GM23338 (cell line): Measurements from ENCODE around the gene TEX9.

Experiments used
- CREB1 ChIP-seq: fragments of 250-450 bp; sonication (Bioruptor Pico); IDR thresholded peaks from 2 replicates; pipeline ENCODE4 v1.5.0; 2020; ENCODE audit warnings: low read depth, mild to moderate bottlenecking, moderate library complexity
- EZH2 ChIP-seq: fragments of 200-600 bp; sonication (generic); IDR thresholded peaks from one replicate; pipeline ENCODE4 v1.8.0; 2017; ENCODE audit warnings: antibody characterized with exemption, mild to moderate bottlenecking, low read depth; ENCODE audit not compliant: unreplicated experiment
- EZH2phosphoT487 ChIP-seq: fragments of 200-600 bp; sonication (generic); IDR thresholded peaks from one replicate; pipeline ENCODE4 v1.8.1; 2018; ENCODE audit warnings: antibody characterized with exemption; ENCODE audit not compliant: unreplicated experiment
- JUNB ChIP-seq: IDR thresholded peaks from one replicate; pipeline ENCODE4 v1.6.1; 2016; ENCODE audit warnings: antibody characterized with exemption; ENCODE audit not compliant: unreplicated experiment
- POLR2AphosphoS5 ChIP-seq: IDR thresholded peaks from 2 replicates; pipeline ENCODE4 v1.6.1; 2016; ENCODE audit warnings: antibody characterized with exemption, low read depth
- STAT1 ChIP-seq: IDR thresholded peaks from one replicate; pipeline ENCODE4 v1.6.1; 2016; ENCODE audit warnings: antibody characterized with exemption; ENCODE audit not compliant: unreplicated experiment
- TF ChIP-seq, protein P1 (sequence below), 2 experiments: fragments of 200-600 bp in 1 of 2; sonication (generic) in 1 of 2; conservative IDR thresholded peaks; 2 replicates each; pipeline versions ENCODE4 v1.5.1 to v1.6.1; 2016 to 2017; ENCODE audit warnings: antibody characterized with exemption in 2 of 2, low read depth in 2 of 2, mild to moderate bottlenecking in 2 of 2, moderate library complexity in 1 of 2
- TF ChIP-seq, protein P2 (sequence below): IDR thresholded peaks from one replicate; pipeline ENCODE4 v1.6.1; 2018; ENCODE audit warnings: antibody characterized with exemption; ENCODE audit not compliant: unreplicated experiment
- TF ChIP-seq, protein P3 (sequence below): IDR thresholded peaks from 2 replicates; pipeline ENCODE4 v1.6.1; 2016; ENCODE audit warnings: antibody characterized with exemption

DNA sequence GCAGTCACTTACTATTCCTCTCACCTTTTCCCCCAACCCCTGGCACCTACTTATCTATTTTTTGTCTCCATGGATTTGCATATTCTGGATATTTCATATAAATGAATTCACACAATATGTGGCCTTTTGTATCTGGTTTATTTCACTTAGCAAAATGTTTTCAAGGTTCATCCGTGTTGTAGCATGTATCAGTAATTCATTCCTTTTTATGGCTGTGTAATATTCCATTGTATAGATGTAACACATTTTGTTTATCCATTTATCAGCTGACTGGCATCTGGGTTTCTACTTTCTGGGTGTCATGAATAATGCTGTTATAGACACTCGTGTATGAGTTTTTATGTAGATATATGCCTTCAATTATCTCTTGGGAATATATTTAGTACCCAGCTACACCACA is 93.9 kb downstream of the TEX9 start:
- TF ChIP-seq EZH2 (no peak), JUNB (no peak), POLR2AphosphoS5 (no peak), CREB1 (no peak), EZH2phosphoT487 (no peak), STAT1 (no peak)
- TF ChIP-seq, protein P1, sequence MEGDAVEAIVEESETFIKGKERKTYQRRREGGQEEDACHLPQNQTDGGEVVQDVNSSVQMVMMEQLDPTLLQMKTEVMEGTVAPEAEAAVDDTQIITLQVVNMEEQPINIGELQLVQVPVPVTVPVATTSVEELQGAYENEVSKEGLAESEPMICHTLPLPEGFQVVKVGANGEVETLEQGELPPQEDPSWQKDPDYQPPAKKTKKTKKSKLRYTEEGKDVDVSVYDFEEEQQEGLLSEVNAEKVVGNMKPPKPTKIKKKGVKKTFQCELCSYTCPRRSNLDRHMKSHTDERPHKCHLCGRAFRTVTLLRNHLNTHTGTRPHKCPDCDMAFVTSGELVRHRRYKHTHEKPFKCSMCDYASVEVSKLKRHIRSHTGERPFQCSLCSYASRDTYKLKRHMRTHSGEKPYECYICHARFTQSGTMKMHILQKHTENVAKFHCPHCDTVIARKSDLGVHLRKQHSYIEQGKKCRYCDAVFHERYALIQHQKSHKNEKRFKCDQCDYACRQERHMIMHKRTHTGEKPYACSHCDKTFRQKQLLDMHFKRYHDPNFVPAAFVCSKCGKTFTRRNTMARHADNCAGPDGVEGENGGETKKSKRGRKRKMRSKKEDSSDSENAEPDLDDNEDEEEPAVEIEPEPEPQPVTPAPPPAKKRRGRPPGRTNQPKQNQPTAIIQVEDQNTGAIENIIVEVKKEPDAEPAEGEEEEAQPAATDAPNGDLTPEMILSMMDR (conservative IDR thresholded peaks at IDR 0.05; ENCODE audit: low read depth in 2 of 2), result no peak
- TF ChIP-seq, protein P2, sequence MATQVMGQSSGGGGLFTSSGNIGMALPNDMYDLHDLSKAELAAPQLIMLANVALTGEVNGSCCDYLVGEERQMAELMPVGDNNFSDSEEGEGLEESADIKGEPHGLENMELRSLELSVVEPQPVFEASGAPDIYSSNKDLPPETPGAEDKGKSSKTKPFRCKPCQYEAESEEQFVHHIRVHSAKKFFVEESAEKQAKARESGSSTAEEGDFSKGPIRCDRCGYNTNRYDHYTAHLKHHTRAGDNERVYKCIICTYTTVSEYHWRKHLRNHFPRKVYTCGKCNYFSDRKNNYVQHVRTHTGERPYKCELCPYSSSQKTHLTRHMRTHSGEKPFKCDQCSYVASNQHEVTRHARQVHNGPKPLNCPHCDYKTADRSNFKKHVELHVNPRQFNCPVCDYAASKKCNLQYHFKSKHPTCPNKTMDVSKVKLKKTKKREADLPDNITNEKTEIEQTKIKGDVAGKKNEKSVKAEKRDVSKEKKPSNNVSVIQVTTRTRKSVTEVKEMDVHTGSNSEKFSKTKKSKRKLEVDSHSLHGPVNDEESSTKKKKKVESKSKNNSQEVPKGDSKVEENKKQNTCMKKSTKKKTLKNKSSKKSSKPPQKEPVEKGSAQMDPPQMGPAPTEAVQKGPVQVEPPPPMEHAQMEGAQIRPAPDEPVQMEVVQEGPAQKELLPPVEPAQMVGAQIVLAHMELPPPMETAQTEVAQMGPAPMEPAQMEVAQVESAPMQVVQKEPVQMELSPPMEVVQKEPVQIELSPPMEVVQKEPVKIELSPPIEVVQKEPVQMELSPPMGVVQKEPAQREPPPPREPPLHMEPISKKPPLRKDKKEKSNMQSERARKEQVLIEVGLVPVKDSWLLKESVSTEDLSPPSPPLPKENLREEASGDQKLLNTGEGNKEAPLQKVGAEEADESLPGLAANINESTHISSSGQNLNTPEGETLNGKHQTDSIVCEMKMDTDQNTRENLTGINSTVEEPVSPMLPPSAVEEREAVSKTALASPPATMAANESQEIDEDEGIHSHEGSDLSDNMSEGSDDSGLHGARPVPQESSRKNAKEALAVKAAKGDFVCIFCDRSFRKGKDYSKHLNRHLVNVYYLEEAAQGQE, result no peak
- TF ChIP-seq, protein P3, sequence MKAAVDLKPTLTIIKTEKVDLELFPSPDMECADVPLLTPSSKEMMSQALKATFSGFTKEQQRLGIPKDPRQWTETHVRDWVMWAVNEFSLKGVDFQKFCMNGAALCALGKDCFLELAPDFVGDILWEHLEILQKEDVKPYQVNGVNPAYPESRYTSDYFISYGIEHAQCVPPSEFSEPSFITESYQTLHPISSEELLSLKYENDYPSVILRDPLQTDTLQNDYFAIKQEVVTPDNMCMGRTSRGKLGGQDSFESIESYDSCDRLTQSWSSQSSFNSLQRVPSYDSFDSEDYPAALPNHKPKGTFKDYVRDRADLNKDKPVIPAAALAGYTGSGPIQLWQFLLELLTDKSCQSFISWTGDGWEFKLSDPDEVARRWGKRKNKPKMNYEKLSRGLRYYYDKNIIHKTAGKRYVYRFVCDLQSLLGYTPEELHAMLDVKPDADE, result no peak
